Cardiac ventricle fibroblast (primary cell): Measurements from ENCODE around the gene SLC9B2. TPM values are rescaled to one million over a fixed set of nuclear protein-coding genes. Genes with fewer than 3 reads are reported as not detected.

ENCODE experiments used
- total RNA-seq: library from RNA; depleted of rRNA; stranded (reverse); fragments of >200 nt; gene quantifications from 2 replicates; pipeline ENCODE4 v1.2.3, GENCODE V29; 2015

SLC9B2 gene, protein sequence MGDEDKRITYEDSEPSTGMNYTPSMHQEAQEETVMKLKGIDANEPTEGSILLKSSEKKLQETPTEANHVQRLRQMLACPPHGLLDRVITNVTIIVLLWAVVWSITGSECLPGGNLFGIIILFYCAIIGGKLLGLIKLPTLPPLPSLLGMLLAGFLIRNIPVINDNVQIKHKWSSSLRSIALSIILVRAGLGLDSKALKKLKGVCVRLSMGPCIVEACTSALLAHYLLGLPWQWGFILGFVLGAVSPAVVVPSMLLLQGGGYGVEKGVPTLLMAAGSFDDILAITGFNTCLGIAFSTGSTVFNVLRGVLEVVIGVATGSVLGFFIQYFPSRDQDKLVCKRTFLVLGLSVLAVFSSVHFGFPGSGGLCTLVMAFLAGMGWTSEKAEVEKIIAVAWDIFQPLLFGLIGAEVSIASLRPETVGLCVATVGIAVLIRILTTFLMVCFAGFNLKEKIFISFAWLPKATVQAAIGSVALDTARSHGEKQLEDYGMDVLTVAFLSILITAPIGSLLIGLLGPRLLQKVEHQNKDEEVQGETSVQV
- total RNA-seq = 12.3 and 12.4 TPM in 2 replicates

DNA sequence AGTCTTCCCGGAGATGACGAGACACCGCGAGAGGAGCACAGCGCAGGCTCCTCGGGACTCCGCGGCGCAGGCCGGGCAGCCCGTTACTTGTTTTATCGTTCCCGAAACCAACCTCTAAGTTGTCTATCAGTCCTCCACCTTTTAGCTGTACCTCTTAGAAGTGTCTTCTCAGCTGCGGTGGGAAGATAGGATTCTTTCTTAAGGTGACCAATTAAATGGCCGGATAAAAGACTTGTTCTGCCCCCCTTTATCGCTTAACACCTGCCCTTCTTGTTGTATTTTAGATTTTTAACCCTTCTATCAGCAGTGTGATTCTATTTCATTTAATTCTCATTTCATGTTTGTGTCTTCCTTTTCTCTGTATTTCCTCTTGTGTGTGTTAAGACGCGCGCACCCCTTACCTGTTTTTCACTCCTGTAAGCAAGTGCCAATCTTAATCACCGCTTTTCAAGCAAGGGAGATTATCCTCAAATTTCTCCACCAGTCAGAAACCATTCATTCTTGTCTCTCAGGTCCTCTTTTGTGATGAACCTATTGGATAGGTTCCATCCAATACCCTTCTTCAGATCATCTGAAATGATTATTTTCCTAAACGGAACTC lies at the start of gene SLC9B2:
SLC9B2 (minus strand) TSS at position 15 of the 601 bp plus-strand sequence. CDS start 9,211 bp downstream, outside the sequence.

DNA sequence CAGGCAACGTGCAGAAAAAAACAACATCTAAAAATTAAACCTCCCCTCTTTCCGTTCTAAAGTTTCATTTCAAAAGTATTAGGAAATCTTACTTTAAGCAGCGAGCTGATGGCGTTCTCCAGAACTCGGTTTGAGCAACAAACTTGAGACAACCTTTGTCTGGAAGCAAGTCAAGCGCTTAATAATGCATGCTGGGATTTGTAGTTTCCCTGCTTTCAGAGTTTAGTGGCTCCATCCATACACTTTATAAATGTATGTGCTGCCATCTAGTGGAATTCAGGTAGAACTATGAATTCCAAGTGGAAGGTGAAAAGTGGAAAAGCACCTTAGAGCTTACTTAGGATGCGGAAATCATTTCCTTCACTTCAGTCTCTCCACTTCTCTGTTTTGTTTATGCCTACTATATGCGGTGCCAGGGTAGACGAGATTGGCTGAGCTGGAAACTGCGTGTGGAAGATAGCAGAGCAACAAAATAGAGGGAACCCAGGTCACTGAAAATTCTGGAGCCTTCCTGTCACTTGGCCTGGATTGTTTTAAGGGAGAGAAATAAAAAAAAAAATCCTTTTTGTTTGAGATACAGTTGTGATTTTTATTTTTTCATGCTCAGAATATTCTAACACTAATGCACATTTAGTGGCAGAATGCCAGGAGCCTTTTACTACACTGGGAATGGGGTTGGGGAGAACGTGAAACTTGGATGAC lies 23.3 kb upstream of the SLC9B2 start, which contains the start of gene BDH2:
BDH2 (minus strand) TSS at position 144 of the 702 bp plus-strand sequence. CDS start 3,580 bp downstream, outside the sequence.

DNA sequence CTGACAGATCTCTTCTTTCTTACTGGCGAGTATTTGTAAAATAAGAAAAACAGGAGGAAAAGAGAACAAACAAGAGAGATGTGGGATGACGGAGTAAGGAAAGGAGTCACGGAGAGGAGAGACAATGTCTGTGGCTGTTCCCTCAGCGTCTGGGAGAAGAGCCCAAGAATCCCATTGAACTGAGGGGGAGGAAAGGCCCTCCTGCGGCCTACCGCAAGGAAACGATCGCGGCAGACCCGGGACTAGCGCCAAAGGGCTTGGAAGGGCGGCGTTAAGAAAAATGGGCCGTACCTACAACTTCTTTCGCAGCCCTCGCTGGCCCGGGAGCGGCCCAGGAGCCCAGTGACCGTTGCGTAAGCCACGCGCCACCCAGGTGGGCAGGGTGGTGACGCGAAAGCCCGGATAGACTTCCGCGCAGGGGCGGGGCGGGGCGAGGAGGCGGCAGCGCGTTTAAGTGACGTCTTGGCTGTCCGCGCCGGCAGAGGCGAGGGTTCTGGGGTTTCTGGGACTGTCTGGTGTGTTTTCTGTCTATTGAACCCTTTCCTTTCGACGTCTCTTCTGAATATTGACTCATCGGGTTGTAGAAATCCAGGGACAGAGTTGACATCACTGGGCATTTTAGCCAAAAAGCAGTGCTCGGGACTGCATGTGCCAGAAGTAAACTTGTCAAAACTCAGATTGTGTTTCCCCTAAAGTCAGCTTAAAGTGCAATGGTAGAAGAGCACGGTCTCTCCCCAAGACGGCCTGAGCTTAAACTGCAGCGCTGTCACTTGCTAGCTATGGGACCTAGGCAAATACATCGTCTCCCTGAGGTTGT lies 57.0 kb downstream of the SLC9B2 start, which contains the start of gene SLC9B1:
SLC9B1 (minus strand) TSS at position 398 of the 817 bp plus-strand sequence. CDS start 27,994 bp downstream, outside the sequence.

Other genes starting within 250 kb of the SLC9B2 start
- 235 and 241 TPM in 2 replicates for gene UBE2D3, start 249.2 kb downstream of the SLC9B2 start, total RNA-seq
- 12.7 and 15.9 TPM in 2 replicates for gene CISD2, start 207.8 kb downstream of the SLC9B2 start, total RNA-seq
- 0.25 and 0.34 TPM in 2 replicates for gene SLC9B1, start 57.1 kb downstream of the SLC9B2 start, total RNA-seq
- gene BDH2, start 23.1 kb upstream of the SLC9B2 start, total RNA-seq = 59.5 and 66.9 TPM in 2 replicates
- gene CENPE, start 121.6 kb upstream of the SLC9B2 start, total RNA-seq = 1.6 and 2.0 TPM in 2 replicates